Measurements from ENCODE around the gene LTBP1. TPM values are rescaled to one million over a fixed set of nuclear protein-coding genes. Genes with fewer than 3 reads are reported as not detected.

Gene LTBP1
- total RNA-seq, 4 donors from 2014 or later = 15.8 to 56.7 (median 28.3) TPM

DNA sequence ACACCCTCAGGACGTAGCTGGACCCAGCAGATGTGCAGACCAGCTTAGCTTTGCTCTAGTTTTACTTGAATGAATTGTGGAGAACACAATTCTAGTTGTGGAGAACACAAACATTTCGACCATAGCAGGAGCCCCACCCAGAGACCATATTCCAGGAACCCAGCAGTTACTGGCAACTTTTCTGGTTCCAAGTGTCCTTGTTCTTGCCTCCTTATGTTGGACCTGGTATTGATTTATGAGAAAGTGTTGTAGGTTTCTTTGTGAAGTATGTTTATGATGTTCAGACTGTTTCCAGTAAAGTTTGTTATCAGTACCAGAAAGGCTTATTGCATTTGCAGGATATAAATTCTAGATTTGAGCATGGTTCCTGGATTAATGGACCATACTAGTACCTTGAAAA, 51.0 kb downstream of the LTBP1 start:
- intact Hi-C loops (cut with DNase I; ENCODE audit: low total_unique reads) (no loop called here), in situ Hi-C loops (cut with MboI; ENCODE audit: low pct_ligation_motif_present in 1 of 4, low pct_unique_long_range_greater_than_20kb in 1 of 4, low sequenced_read_pairs in 3 of 4) (no loop called here)
- H3K36me3 ChIP-seq = no peaks in the 10 kb centered on the region
- H3K27ac ChIP-seq = no peak overlapping the region
- DNase-seq = no peak
- no peaks in the 10 kb centered on the region for H3K4me1 ChIP-seq
- no peaks in the 10 kb centered on the region for H3K27me3 ChIP-seq
- H3K4me3 ChIP-seq = no peak overlapping the region
- 45% methylated on average over 2 of the region's 2 CpGs; no CpG with 5 or more reads in 1 of the 2 donors for WGBS, 2 donors (ENCODE audit: low coverage in 1 of 2)
- TF ChIP-seq POLR2AphosphoS5 (IDR thresholded peaks at IDR 0.05) = no peak
- no peak for TF ChIP-seq EP300 (IDR thresholded peaks at IDR 0.05; ENCODE audit: low read depth)
- TF ChIP-seq, protein P1, sequence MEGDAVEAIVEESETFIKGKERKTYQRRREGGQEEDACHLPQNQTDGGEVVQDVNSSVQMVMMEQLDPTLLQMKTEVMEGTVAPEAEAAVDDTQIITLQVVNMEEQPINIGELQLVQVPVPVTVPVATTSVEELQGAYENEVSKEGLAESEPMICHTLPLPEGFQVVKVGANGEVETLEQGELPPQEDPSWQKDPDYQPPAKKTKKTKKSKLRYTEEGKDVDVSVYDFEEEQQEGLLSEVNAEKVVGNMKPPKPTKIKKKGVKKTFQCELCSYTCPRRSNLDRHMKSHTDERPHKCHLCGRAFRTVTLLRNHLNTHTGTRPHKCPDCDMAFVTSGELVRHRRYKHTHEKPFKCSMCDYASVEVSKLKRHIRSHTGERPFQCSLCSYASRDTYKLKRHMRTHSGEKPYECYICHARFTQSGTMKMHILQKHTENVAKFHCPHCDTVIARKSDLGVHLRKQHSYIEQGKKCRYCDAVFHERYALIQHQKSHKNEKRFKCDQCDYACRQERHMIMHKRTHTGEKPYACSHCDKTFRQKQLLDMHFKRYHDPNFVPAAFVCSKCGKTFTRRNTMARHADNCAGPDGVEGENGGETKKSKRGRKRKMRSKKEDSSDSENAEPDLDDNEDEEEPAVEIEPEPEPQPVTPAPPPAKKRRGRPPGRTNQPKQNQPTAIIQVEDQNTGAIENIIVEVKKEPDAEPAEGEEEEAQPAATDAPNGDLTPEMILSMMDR (IDR thresholded peaks at IDR 0.05) = no peak
- no peak for TF ChIP-seq POLR2A (IDR thresholded peaks at IDR 0.05)
- no peaks in the 10 kb centered on the region for H3K9me3 ChIP-seq

DNA sequence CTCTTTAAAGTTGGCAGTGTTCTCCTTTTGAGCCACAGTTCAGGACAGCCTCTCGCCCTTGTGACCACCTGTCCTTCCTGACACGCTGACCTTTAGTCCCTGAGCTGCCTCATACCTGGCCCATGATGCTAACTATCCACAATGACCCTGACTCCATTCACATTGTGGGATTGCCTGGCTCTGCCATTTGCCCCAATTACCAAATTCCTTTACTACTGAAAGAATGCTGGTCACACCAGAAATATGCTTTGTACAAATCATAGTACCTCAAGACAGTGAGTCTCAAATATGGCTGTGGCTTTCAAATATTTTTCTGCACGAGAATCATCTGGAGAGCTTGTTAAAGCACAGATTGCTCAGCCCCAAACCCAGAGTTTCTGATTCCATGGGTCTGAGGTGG, 54.2 kb downstream of the LTBP1 start:
- Histone ChIP-seq H3K9me3 (no peaks in the 10 kb centered on the region), H3K4me3 (no peak overlapping the region), H3K27me3 (no peaks in the 10 kb centered on the region), H3K36me3 (no peaks in the 10 kb centered on the region), H3K27ac (no peak overlapping the region), H3K4me1 (no peaks in the 10 kb centered on the region)
- TF ChIP-seq POLR2AphosphoS5 (IDR thresholded peaks at IDR 0.05) (no peak), POLR2A (IDR thresholded peaks at IDR 0.05) (no peak), EP300 (IDR thresholded peaks at IDR 0.05; ENCODE audit: low read depth) (no peak)
- TF ChIP-seq, protein P1 (IDR thresholded peaks at IDR 0.05) = no peak
- in situ Hi-C loops (cut with MboI; ENCODE audit: low pct_ligation_motif_present in 1 of 4, low pct_unique_long_range_greater_than_20kb in 1 of 4, low sequenced_read_pairs in 3 of 4) (no loop called here), intact Hi-C loops (cut with DNase I; ENCODE audit: low total_unique reads) (no loop called here)
- whole genome bisulfite sequencing, 2 donors (ENCODE audit: low coverage in 1 of 2) = no CpG with 5 or more reads among the region's 3 CpGs
- DNase-seq = no peak

DNA sequence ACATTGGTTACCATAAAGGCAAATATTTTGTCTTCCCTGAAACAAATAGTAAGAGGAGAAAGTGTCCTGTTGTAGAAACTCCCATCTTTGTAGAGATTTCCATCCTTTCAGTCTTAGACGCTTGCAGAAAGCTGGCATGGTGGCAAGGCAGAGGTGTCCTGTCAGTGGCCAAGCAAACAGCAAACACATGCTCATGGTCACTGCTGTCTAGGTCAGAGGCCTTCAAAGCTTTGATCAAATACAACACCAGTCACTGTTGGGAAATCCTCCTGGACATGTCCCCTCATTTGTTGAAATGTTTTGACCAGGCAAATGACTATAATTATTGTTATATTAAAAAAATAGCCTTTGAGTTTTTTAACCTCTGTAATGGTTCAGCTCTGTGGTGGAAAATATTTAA, 55.1 kb downstream of the LTBP1 start:
- no peak overlapping the region for H3K4me3 ChIP-seq
- TF ChIP-seq, protein P1 (IDR thresholded peaks at IDR 0.05) = no peak
- TF ChIP-seq EP300 (IDR thresholded peaks at IDR 0.05; ENCODE audit: low read depth) = no peak
- no peak for TF ChIP-seq POLR2AphosphoS5 (IDR thresholded peaks at IDR 0.05)
- no peak for TF ChIP-seq POLR2A (IDR thresholded peaks at IDR 0.05)
- intact Hi-C loops (cut with DNase I; ENCODE audit: low total_unique reads) = no loop called here
- no peaks in the 10 kb centered on the region for H3K36me3 ChIP-seq
- no peaks in the 10 kb centered on the region for H3K4me1 ChIP-seq
- H3K9me3 ChIP-seq = no peaks in the 10 kb centered on the region
- DNase-seq = no peak
- in situ Hi-C loops (cut with MboI; ENCODE audit: low pct_ligation_motif_present in 1 of 4, low pct_unique_long_range_greater_than_20kb in 1 of 4, low sequenced_read_pairs in 3 of 4) = no loop called here
- H3K27ac ChIP-seq = no peak overlapping the region
- WGBS, 2 donors (ENCODE audit: low coverage in 1 of 2) = no CpG with 5 or more reads among the region's 1 CpG
- H3K27me3 ChIP-seq = no peaks in the 10 kb centered on the region

DNA sequence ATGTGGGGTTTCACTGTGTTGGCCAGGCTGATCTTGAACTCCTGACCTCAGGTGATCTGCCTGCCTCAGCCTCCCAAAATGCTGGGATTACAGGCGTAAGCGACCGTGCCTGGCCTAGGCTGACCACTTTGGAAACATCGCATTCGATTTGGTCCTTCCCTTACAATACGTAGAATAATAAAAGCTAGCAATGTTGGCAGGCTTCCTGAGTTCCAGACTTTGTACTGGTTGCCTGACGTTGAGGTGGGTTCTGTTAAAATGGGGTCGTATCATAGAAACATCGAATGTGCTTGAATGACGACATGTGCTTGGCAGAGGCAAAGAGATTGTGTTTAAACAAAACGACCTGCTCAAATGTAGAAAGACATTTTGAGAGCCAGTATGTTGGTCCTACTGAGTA, 56.1 kb downstream of the LTBP1 start:
- DNase-seq = no peak
- Histone ChIP-seq H3K4me3 (no peak overlapping the region), H3K4me1 (no peaks in the 10 kb centered on the region), H3K36me3 (no peaks in the 10 kb centered on the region), H3K27me3 (no peaks in the 10 kb centered on the region), H3K9me3 (no peaks in the 10 kb centered on the region), H3K27ac (no peak overlapping the region)
- WGBS, 2 donors (ENCODE audit: low coverage in 1 of 2) = 76 to 80% methylated on average over 10 to 11 of the region's 11 CpGs
- in situ Hi-C loops (cut with MboI; ENCODE audit: low pct_ligation_motif_present in 1 of 4, low pct_unique_long_range_greater_than_20kb in 1 of 4, low sequenced_read_pairs in 3 of 4) = no loop called here
- TF ChIP-seq POLR2AphosphoS5 (IDR thresholded peaks at IDR 0.05) (no peak), EP300 (IDR thresholded peaks at IDR 0.05; ENCODE audit: low read depth) (no peak), POLR2A (IDR thresholded peaks at IDR 0.05) (no peak)
- TF ChIP-seq, protein P1 (IDR thresholded peaks at IDR 0.05) = no peak
- intact Hi-C loops (cut with DNase I; ENCODE audit: low total_unique reads) = no loop called here

All from transverse colon (tissue), 4 donors.